HCT116 (cell line): ENCODE results near the gene JAM3. TPM values are rescaled to one million over a fixed set of nuclear protein-coding genes. Genes with fewer than 3 reads are reported as not detected.

Experiments used
- ATAC-seq: fragments of 200-7000 bp; cut with Tn5 transposase; 2 replicates; pipeline ENCODE4 v1.9.1; 2020; ENCODE audit warnings: mild to moderate bottlenecking, moderate library complexity
- BruUV-seq: library from RNA; stranded (reverse); fragments of 400-500 nt; replicated peaks from 2 replicates; lab custom pipeline; 2021; lab: Mats Ljungman, UMichigan
- CTCF ChIA-PET: fragments of 300-600 bp; sonication (Branson Sonifier 250); formaldehyde crosslinking; loops from one replicate; lab custom pipeline; 2021; ENCODE audit warnings: antibody characterized with exemption; lab: Charles Lee
- POLR2A ChIA-PET: fragments of 300-600, 350-600 bp; sonication (Branson Sonifier 250); formaldehyde crosslinking; loops from one replicate; lab custom pipeline; 2021; ENCODE audit warnings: antibody characterized with exemption; lab: Charles Lee
- RAD21 ChIA-PET, 2 experiments: fragments of 300-600 bp; sonication (Branson Sonifier 250); formaldehyde crosslinking; loops; one replicate each; lab custom pipeline; 2023; ENCODE audit warnings: low total read pairs in 2 of 2; ENCODE audit not compliant: uncharacterized antibody in 2 of 2, unreplicated experiment in 2 of 2, low non-redundant PET in 1 of 2; lab: Charles Lee
- DNase-seq: peaks from one replicate; pipeline ENCODE4 v3.0.0-alpha.2; 2010; ENCODE audit warnings: low read depth, low spot score
- H2AFZ ChIP-seq: fragments of 200-600 bp; shearing (Covaris generic), sonication (generic); 2 replicates; pipeline ENCODE4 v1.6.1; 2017; ENCODE audit warnings: low read depth, mixed run types, mixed read lengths, antibody characterized with exemption, low read length; ENCODE audit not compliant: poor library complexity, severe bottlenecking
- H3K27ac ChIP-seq: 2 replicates; pipeline ENCODE4 v1.5.1; 2012; ENCODE audit warnings: low read depth, low read length
- H3K27me3 ChIP-seq: fragments of 200-600 bp; sonication (generic); 2 replicates; pipeline ENCODE4 v1.6.1; 2016; ENCODE audit warnings: mixed run types, low read length, mixed read lengths; ENCODE audit not compliant: insufficient read depth
- H3K36me3 ChIP-seq, 2 experiments: fragments of 200-500 bp in 1 of 2; fragments of 200-600 bp in 1 of 2; sonication (Bioruptor generic) in 1 of 2; sonication (generic) in 1 of 2; 2 replicates each; pipeline versions ENCODE4 v1.5.1 to v1.6.1; 2014 to 2016; ENCODE audit warnings: low read length in 2 of 2, inconsistent platforms in 1 of 2, mixed read lengths in 1 of 2, mixed run types in 1 of 2; ENCODE audit not compliant: insufficient read depth in 2 of 2, control insufficient read depth in 1 of 2
- H3K4me1 ChIP-seq, 2 experiments: fragments of 200-600 bp in 1 of 2; sonication (generic) in 1 of 2; 2 replicates each; pipeline versions ENCODE4 v1.5.1 to v1.6.1; 2012 to 2017; ENCODE audit warnings: low read length in 2 of 2, inconsistent platforms in 1 of 2, mild to moderate bottlenecking in 1 of 2, mixed read lengths in 1 of 2, mixed run types in 1 of 2, moderate library complexity in 1 of 2; ENCODE audit not compliant: insufficient read depth in 2 of 2, control insufficient read depth in 1 of 2
- H3K4me2 ChIP-seq: fragments of 200-600 bp; sonication (generic); 2 replicates; pipeline ENCODE4 v1.6.1; 2017; ENCODE audit warnings: mixed run types, low read length, mixed read lengths
- H3K4me3 ChIP-seq, 2 experiments: fragments of 200-600 bp in 1 of 2; sonication (generic) in 1 of 2; replicated peaks in 1 of 2; 2 replicates each; pipeline ENCODE4 v1.5.1; 2011 to 2016; ENCODE audit warnings: low read length in 2 of 2, control low read depth in 1 of 2, low read depth in 1 of 2, mild to moderate bottlenecking in 1 of 2, mixed read lengths in 1 of 2, mixed run types in 1 of 2
- H3K79me2 ChIP-seq: fragments of 200-600 bp; sonication (generic); 2 replicates; pipeline ENCODE4 v1.6.1; 2017; ENCODE audit warnings: mild to moderate bottlenecking, mixed run types, low read length, moderate library complexity, mixed read lengths; ENCODE audit not compliant: insufficient read depth
- H3K9ac ChIP-seq: fragments of 200-600 bp; sonication (generic); 2 replicates; pipeline ENCODE4 v1.6.1; 2016; ENCODE audit warnings: low read length, mixed read lengths
- H3K9me2 ChIP-seq: fragments of 200-600 bp; sonication (generic), shearing (Covaris generic); 2 replicates; pipeline ENCODE4 v1.6.1; 2017; ENCODE audit warnings: mixed run types, mild to moderate bottlenecking, moderate library complexity; ENCODE audit not compliant: insufficient read depth
- H3K9me3 ChIP-seq, 2 experiments: fragments of 200-500 bp in 1 of 2; fragments of 200-600 bp in 1 of 2; sonication (Bioruptor generic) in 1 of 2; sonication (generic) in 1 of 2; 2 replicates each; pipeline ENCODE4 v1.6.1; 2014 to 2017; ENCODE audit warnings: low read length in 2 of 2, mixed read lengths in 2 of 2, inconsistent platforms in 1 of 2, low read depth in 1 of 2, mild to moderate bottlenecking in 1 of 2, mixed run types in 1 of 2, moderate library complexity in 1 of 2; ENCODE audit not compliant: control insufficient read depth in 1 of 2, insufficient read depth in 1 of 2
- H4K20me1 ChIP-seq: fragments of 200-600 bp; sonication (generic), shearing (Covaris generic); 2 replicates; pipeline ENCODE4 v1.6.1; 2017; ENCODE audit warnings: mixed run types, mild to moderate bottlenecking, moderate library complexity; ENCODE audit not compliant: insufficient read depth
- ATF3 ChIP-seq: IDR thresholded peaks from 2 replicates; pipeline ENCODE4 v1.6.1; 2012
- CEBPB ChIP-seq: IDR thresholded peaks from 2 replicates; pipeline ENCODE4 v1.6.1; 2012; ENCODE audit warnings: low read depth
- EGR1 ChIP-seq: IDR thresholded peaks from 2 replicates; pipeline ENCODE4 v1.6.1; 2012; ENCODE audit warnings: low read depth
- FOSL1 ChIP-seq: IDR thresholded peaks from 2 replicates; pipeline ENCODE4 v1.6.1; 2012; ENCODE audit warnings: low read depth
- POLR2A ChIP-seq: IDR thresholded peaks from 2 replicates; pipeline ENCODE4 v1.7.0; 2011; ENCODE audit warnings: borderline replicate concordance; ENCODE audit not compliant: insufficient read depth, insufficient read length; ENCODE audit errors: extremely low read depth
- REST ChIP-seq: IDR thresholded peaks from 2 replicates; pipeline ENCODE4 v1.6.1; 2012; ENCODE audit warnings: low read depth
- SP1 ChIP-seq: IDR thresholded peaks from 2 replicates; pipeline ENCODE4 v1.6.1; 2012; ENCODE audit warnings: low read depth
- SRF ChIP-seq: IDR thresholded peaks from 2 replicates; pipeline ENCODE4 v1.6.1; 2012; ENCODE audit warnings: low read depth
- TCF7L2 ChIP-seq: IDR thresholded peaks from 2 replicates; pipeline ENCODE4 v1.7.0; 2011; ENCODE audit warnings: borderline replicate concordance, inconsistent platforms; ENCODE audit not compliant: insufficient read depth, insufficient read length; ENCODE audit errors: extremely low read depth
- ZBTB33 ChIP-seq: IDR thresholded peaks from 2 replicates; pipeline ENCODE4 v1.6.1; 2011; ENCODE audit warnings: mild to moderate bottlenecking, low read length, moderate library complexity; ENCODE audit not compliant: insufficient replicate concordance; ENCODE audit errors: extremely low read depth
- intact Hi-C: fragments of 100-400 bp; cut with micrococcal nuclease; formaldehyde crosslinking; loops from 2 replicates; pipeline ENCODE4 v1.10.0; 2022
- total RNA-seq: library from RNA; stranded (reverse); gene quantifications from one replicate; pipeline ENCODE4 v1.2.1, GENCODE V29; 2021; ENCODE audit not compliant: unreplicated experiment

Gene JAM3
- total RNA-seq, 1 experiment from 2014 or later: 0.25 TPM

- TF ChIP-seq SP1 (no peak), SRF (no peak), CEBPB (no peak), FOSL1 (no peak), TCF7L2 (no peak), ATF3 (no peak), POLR2A (no peak)
- H3K27ac ChIP-seq: no peak overlapping the region
- ATAC-seq (no peak), DNase-seq (no peak)
- RAD21 ChIA-PET: no interaction called here
- H3K36me3 ChIP-seq: peaks cover 34 to 61% of the 10 kb centered on the region in 2 experiments
- intact Hi-C loops: no loop called here
- no peak overlapping the region for H3K4me3 ChIP-seq
- no peaks in the 10 kb centered on the region for H3K79me2 ChIP-seq
- POLR2A ChIA-PET: no interaction called here
- H4K20me1 ChIP-seq: no peaks in the 10 kb centered on the region
- CTCF ChIA-PET: interaction anchor here (1.1 kb wide), 1 partner anchor 10 kb away, joined by 3 read pairs; no protein-coding TSS in a partner anchor
- no peaks in the 10 kb centered on the region for H3K9me2 ChIP-seq
- no peaks in the 10 kb centered on the region for H3K4me1 ChIP-seq
- no peak overlapping the region for H3K4me2 ChIP-seq
- no peaks in the 10 kb centered on the region for H3K9me3 ChIP-seq
- H3K27me3 ChIP-seq: no peaks in the 10 kb centered on the region
- BruUV-seq: no TSS peak
- H3K9ac ChIP-seq: no peak overlapping the region
- H2AFZ ChIP-seq: no peak overlapping the region
These were observed 95.9 kb downstream of the JAM3 start for GRCh38 chr11:134164490-134165370.

- RAD21 ChIA-PET: no interaction called here
- no peak overlapping the region for H3K9ac ChIP-seq
- CTCF ChIA-PET: no interaction called here
- no peak for TF ChIP-seq EGR1
- TF ChIP-seq ATF3: no peak
- no peak for TF ChIP-seq REST
- TF ChIP-seq SRF: no peak
- no peak for TF ChIP-seq ZBTB33
- no peak for TF ChIP-seq TCF7L2
- TF ChIP-seq CEBPB: no peak
These were observed 101.5 kb downstream of the JAM3 start for GRCh38 chr11:134170177-134170918.

More at GRCh38 chr11:134170177-134170918, 101.5 kb downstream of the JAM3 start:
- Histone ChIP-seq H3K4me3 (no peak overlapping the region), H3K4me1 (no peaks in the 10 kb centered on the region), H3K36me3 (peaks cover 21 to 43% of the 10 kb centered on the region in 2 experiments), H2AFZ (no peak overlapping the region), H3K27ac (no peak overlapping the region), H3K27me3 (no peaks in the 10 kb centered on the region), H3K9me3 (no peaks in the 10 kb centered on the region), H3K4me2 (no peak overlapping the region), H4K20me1 (no peaks in the 10 kb centered on the region), H3K79me2 (no peaks in the 10 kb centered on the region), H3K9me2 (no peaks in the 10 kb centered on the region)
- no peak for ATAC-seq
- no TSS peak for BruUV-seq
- POLR2A ChIA-PET: no interaction called here
- no peak for DNase-seq
- intact Hi-C loops: no loop called here
